GM12801 (cell line): ENCODE data around the gene NMUR1.

Experiments
- CTCF ChIP-seq: IDR thresholded peaks from one replicate; pipeline ENCODE4 v1.5.1; 2011; ENCODE audit warnings: control low read depth; ENCODE audit not compliant: insufficient read length; ENCODE audit errors: extremely low read depth

The NMUR1 gene

GRCh38 chr2:231533086-231533776 is 3.0 kb upstream of the NMUR1 start:
- no peak for TF ChIP-seq CTCF

- no peak for TF ChIP-seq CTCF
These were observed 2.5 kb upstream of the NMUR1 start for GRCh38 chr2:231532756-231533035.

GRCh38 chr2:231531883-231532755 is 1.9 kb upstream of the NMUR1 start:
- no peak for TF ChIP-seq CTCF

- TF ChIP-seq CTCF, result no peak
These were observed 1.2 kb upstream of the NMUR1 start for GRCh38 chr2:231531466-231531865.

- TF ChIP-seq CTCF, result no peak
These were observed 1.6 kb downstream of the NMUR1 start for GRCh38 chr2:231528636-231529030.

- TF ChIP-seq CTCF, result no peak
These were observed 2.1 kb downstream of the NMUR1 start for GRCh38 chr2:231527955-231528635.

GRCh38 chr2:231527091-231527395 is 3.2 kb downstream of the NMUR1 start:
- no peak for TF ChIP-seq CTCF
